ENCODE results near the gene NOL9. TPM values are rescaled to one million over a fixed set of nuclear protein-coding genes. Genes with fewer than 3 reads are reported as not detected.

NOL9 gene
- total and polyA plus RNA-seq, 2 donors (not counting 3 experiments of a cell fraction or from before 2014, with no cell fraction given), result 14.1 to 42.9 TPM

DNA sequence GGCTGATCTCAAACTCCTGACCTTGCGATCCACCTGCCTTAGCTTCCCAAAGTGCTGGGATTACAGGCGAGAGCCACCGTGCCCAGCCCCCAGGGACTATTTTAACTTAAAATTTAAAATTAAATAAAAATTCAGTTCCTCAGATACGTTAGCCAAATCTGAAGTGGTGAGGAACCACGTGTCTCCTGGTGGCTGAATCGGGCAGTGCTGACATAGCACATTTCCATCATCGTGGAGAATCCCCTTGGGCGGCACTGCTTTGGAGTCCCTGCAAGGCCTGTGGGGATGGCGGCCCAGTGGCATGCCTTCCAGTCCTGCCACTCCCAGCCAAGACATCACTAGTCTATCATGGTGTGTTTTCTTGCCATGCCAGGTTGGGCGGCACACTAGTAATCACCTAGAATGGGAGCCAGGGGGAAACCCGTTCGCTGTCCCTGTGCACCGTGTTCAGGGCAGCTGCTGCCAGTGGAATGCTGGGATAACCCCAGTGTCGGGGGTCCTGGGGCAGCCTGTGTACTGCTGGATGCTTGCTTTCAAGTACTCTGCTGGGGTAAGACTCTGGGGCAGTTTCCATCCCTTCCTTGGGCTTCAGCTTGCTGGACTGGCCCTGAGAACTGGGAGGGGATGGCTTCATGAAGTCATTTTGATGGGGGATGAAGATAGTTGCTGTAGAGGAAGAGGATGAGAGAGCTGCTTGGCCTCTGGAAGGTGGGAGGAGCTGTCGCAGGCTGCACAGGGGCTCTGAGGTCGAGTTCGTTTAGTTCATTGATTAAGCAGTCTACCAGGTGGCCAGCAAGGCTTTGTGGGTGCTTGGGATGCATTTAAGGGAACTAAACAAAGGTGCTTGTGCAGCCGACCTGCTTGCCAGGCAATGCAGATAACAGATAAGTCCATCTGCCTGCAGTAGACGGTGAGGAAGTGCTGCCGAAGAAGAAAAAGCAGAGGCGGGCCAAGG is 30.1 kb upstream of the NOL9 start:
- Histone ChIP-seq H3K9me1 (replicated peaks; ENCODE audit: control insufficient read depth, extremely low read depth, insufficient read depth, low read length) (no peaks in the 10 kb centered on the region), H3K27me3 (ENCODE audit: control insufficient read depth in 2 of 2, insufficient read depth in 2 of 2, low read length in 2 of 2) (no peaks in the 10 kb centered on the region), H3K27ac (ENCODE audit: insufficient read depth, low read depth, low read length) (no peak overlapping the region), H2AFZ (ENCODE audit: low read depth, low read length) (no peak overlapping the region), H3K4me2 (ENCODE audit: insufficient read depth, low read length) (no peak overlapping the region), H3K9me3 (replicated peaks; ENCODE audit: control insufficient read depth, insufficient read depth, low read length) (no peaks in the 10 kb centered on the region), H3K79me2 (ENCODE audit: control insufficient read depth, insufficient read depth, low read length) (peaks cover 11% of the 10 kb centered on the region), H3K4me1 (ENCODE audit: control insufficient read depth, extremely low read depth, insufficient read depth, low read length) (peaks cover 11% of the 10 kb centered on the region), H3K4me3 (replicated peaks in 1 of 3; ENCODE audit: insufficient read depth in 1 of 3, low read depth in 1 of 3, low read length in 3 of 3) (no peak overlapping the region), H4K20me1 (replicated peaks; ENCODE audit: control insufficient read depth, extremely low read depth, insufficient read depth, low read length) (no peaks in the 10 kb centered on the region), H3K36me3 (ENCODE audit: control insufficient read depth in 2 of 2, extremely low read depth in 1 of 2, insufficient read depth in 2 of 2, low read length in 2 of 2) (peaks cover 0 to 12% of the 10 kb centered on the region in 2 experiments), H3K9ac (replicated peaks; ENCODE audit: extremely low read depth, insufficient read depth, low read length) (no peak overlapping the region)
- TF ChIP-seq CTCF (IDR thresholded peaks at IDR 0.05; ENCODE audit: extremely low read depth in 1 of 2, insufficient read depth in 1 of 2, low read depth in 1 of 2, low read length in 2 of 2) (peak in 1 of 2 donors; percentile 6), POLR2AphosphoS5 (IDR thresholded peaks at IDR 0.05; ENCODE audit: insufficient read depth, low read depth, low read length) (no peak)
- BruUV-seq (replicated peaks), result no TSS peak
- POLR2A ChIA-PET, result no interaction called here
- dilution Hi-C loops (cut with MboI; ENCODE audit: extremely low pct_ligation_motif_present, low sequenced_read_pairs), result no loop called here
- no peak for FAIRE-seq
- CTCF ChIA-PET, result interaction anchor here (0.8 kb wide), 1 partner anchor 62 kb away, joined by 3 read pairs; no protein-coding TSS in a partner anchor
- intact Hi-C loops (cut with micrococcal nuclease), result no loop called here
- DNase-seq (ENCODE audit: low read depth, low spot score), result no peak

DNA sequence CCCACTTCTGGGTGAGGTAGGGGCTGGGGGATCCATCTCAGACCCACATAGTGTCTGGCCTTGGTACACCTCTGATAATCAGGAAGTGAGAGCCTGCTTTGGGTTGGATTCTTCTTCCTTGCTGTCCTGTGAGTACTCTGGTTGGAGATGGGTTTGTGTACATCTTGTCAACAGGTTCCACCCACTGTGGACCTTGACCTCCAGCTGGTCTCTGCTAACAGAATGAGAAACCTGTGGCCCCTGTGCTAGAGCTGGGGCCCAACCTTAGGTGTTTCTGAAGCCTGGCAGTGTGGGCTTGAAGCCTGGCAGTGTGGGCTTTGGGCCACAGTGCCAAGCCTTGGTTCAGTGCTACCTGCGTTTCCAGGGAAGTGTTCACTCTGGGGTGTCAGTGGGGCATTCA is 28.1 kb upstream of the NOL9 start:
- no peak for FAIRE-seq
- CTCF ChIA-PET, result interaction anchor here (0.9 to 1.0 kb wide), 2 partner anchors 22 to 64 kb away, joined by 3 read pairs; no protein-coding TSS in a partner anchor
- Histone ChIP-seq H3K4me1 (ENCODE audit: control insufficient read depth, extremely low read depth, insufficient read depth, low read length) (peaks cover 14% of the 10 kb centered on the region), H2AFZ (ENCODE audit: low read depth, low read length) (no peak overlapping the region), H3K36me3 (ENCODE audit: control insufficient read depth in 2 of 2, extremely low read depth in 1 of 2, insufficient read depth in 2 of 2, low read length in 2 of 2) (peaks cover 0 to 2% of the 10 kb centered on the region in 2 experiments), H3K9ac (replicated peaks; ENCODE audit: extremely low read depth, insufficient read depth, low read length) (no peak overlapping the region), H3K79me2 (ENCODE audit: control insufficient read depth, insufficient read depth, low read length) (peaks cover 11% of the 10 kb centered on the region), H3K27me3 (ENCODE audit: control insufficient read depth in 2 of 2, insufficient read depth in 2 of 2, low read length in 2 of 2) (no peaks in the 10 kb centered on the region), H3K27ac (ENCODE audit: insufficient read depth, low read depth, low read length) (no peak overlapping the region), H3K9me3 (replicated peaks; ENCODE audit: control insufficient read depth, insufficient read depth, low read length) (no peaks in the 10 kb centered on the region), H3K4me3 (replicated peaks in 1 of 3; ENCODE audit: insufficient read depth in 1 of 3, low read depth in 1 of 3, low read length in 3 of 3) (no peak overlapping the region), H3K9me1 (replicated peaks; ENCODE audit: control insufficient read depth, extremely low read depth, insufficient read depth, low read length) (no peaks in the 10 kb centered on the region), H4K20me1 (replicated peaks; ENCODE audit: control insufficient read depth, extremely low read depth, insufficient read depth, low read length) (no peaks in the 10 kb centered on the region), H3K4me2 (ENCODE audit: insufficient read depth, low read length) (no peak overlapping the region)
- TF ChIP-seq JUN (IDR thresholded peaks at IDR 0.05; ENCODE audit: borderline replicate concordance, insufficient read depth, insufficient read length, low read depth) (no peak), MYC (IDR thresholded peaks at IDR 0.05; ENCODE audit: low read depth, low read length) (no peak)
- BruUV-seq (replicated peaks), result no TSS peak
- POLR2A ChIA-PET, result no interaction called here
- intact Hi-C loops (cut with micrococcal nuclease) (no loop called here), dilution Hi-C loops (cut with MboI; ENCODE audit: extremely low pct_ligation_motif_present, low sequenced_read_pairs) (no loop called here)
- no peak for DNase-seq (ENCODE audit: low read depth, low spot score)

Measured in endothelial cell of umbilical vein (primary cell).